HepG2 (cell line): Measurements from ENCODE around the gene POLE. TPM values are rescaled to one million over a fixed set of nuclear protein-coding genes. Genes with fewer than 3 reads are reported as not detected.

ENCODE experiments used
- ATAC-seq: fragments of 200-7000 bp; cut with Tn5 transposase; 3 replicates; pipeline ENCODE4 v1.9.1; 2020; ENCODE audit warnings: mild to moderate bottlenecking, moderate library complexity
- BruUV-seq: library from RNA; stranded (reverse); fragments of 400-500 nt; replicated peaks from 2 replicates; lab custom pipeline; 2021; lab: Mats Ljungman, UMichigan
- CTCF ChIA-PET: fragments of 300-600 bp; formaldehyde crosslinking; extraction: SDS; loops from one replicate; lab custom pipeline; 2021; ENCODE audit warnings: low total read pairs, inconsistent platforms, low intra/inter-chr PET ratio; lab: Yijun Ruan, JAX
- POLR2A ChIA-PET: fragments of 350-600 bp; sonication (Branson Sonifier 250); formaldehyde crosslinking; loops from one replicate; lab custom pipeline; 2020; ENCODE audit warnings: antibody characterized with exemption, inconsistent platforms; lab: Yijun Ruan, JAX
- DNase-seq: peaks from one replicate; pipeline ENCODE4 v3.0.0-alpha.2; 2015; ENCODE audit warnings: low spot score
- FAIRE-seq: peaks from 3 replicates; lab custom pipeline; 2011; peaks lifted over from hg19 to GRCh38; lab: Jason Lieb, UNC
- H2AFZ ChIP-seq: one replicate; pipeline ENCODE4 v1.6.1; 2011; ENCODE audit warnings: low read length, inconsistent platforms
- H3K27ac ChIP-seq: fragments of 300-600 bp; 3 replicates; pipeline ENCODE4 v1.8.0; 2011; ENCODE audit warnings: mixed run types, mild to moderate bottlenecking, mixed read lengths, low read length, inconsistent platforms; ENCODE audit not compliant: insufficient read depth; ENCODE audit errors: extremely low read length
- H3K27me3 ChIP-seq, 2 experiments: fragments of 200-600 bp in 1 of 2; 2 replicates in 1 of 2; 3 replicates in 1 of 2; pipeline versions ENCODE4 v1.6.0 to v1.8.0; 2011; ENCODE audit warnings: low read length in 2 of 2, mild to moderate bottlenecking in 2 of 2, moderate library complexity in 2 of 2, inconsistent platforms in 1 of 2; ENCODE audit not compliant: insufficient read depth in 2 of 2, control insufficient read depth in 1 of 2
- H3K36me3 ChIP-seq, 2 experiments: fragments of 200-600 bp in 1 of 2; replicated peaks in 1 of 2; 2 replicates in 1 of 2; 3 replicates in 1 of 2; pipeline versions ENCODE4 v1.5.1 to v1.8.0; 2011; ENCODE audit warnings: low read length in 2 of 2, inconsistent platforms in 1 of 2; ENCODE audit not compliant: insufficient read depth in 2 of 2, control insufficient read depth in 1 of 2
- H3K4me1 ChIP-seq: 2 replicates; pipeline ENCODE4 v1.5.1; 2012; ENCODE audit warnings: low read length, inconsistent platforms; ENCODE audit not compliant: insufficient read depth
- H3K4me2 ChIP-seq: 2 replicates; pipeline ENCODE4 v1.6.0; 2011; ENCODE audit warnings: low read depth, low read length, inconsistent platforms
- H3K4me3 ChIP-seq, 3 experiments: fragments of 200-600 bp in 1 of 3; sonication (generic), shearing (Covaris generic) in 1 of 3; replicated peaks in 1 of 3; 2 replicates each; pipeline ENCODE4 v1.5.1; 2011 to 2016; ENCODE audit warnings: low read length in 3 of 3, inconsistent platforms in 2 of 3, low read depth in 2 of 3, mild to moderate bottlenecking in 2 of 3, control low read depth in 1 of 3, mixed read lengths in 1 of 3; ENCODE audit not compliant: insufficient read depth in 1 of 3
- H3K79me2 ChIP-seq: one replicate; pipeline ENCODE4 v1.6.1; 2011; ENCODE audit warnings: low read length, inconsistent platforms; ENCODE audit not compliant: insufficient read depth
- H3K9ac ChIP-seq: 2 replicates; pipeline ENCODE4 v1.6.0; 2011; ENCODE audit warnings: mild to moderate bottlenecking, low read depth, low read length, inconsistent platforms; ENCODE audit not compliant: insufficient read depth
- H3K9me3 ChIP-seq: 2 replicates; pipeline ENCODE4 v1.5.1; 2012; ENCODE audit warnings: mild to moderate bottlenecking, low read length
- H4K20me1 ChIP-seq: 2 replicates; pipeline ENCODE4 v1.6.0; 2011; ENCODE audit warnings: inconsistent platforms, mild to moderate bottlenecking, low read length, moderate library complexity; ENCODE audit not compliant: insufficient read depth
- ATF6 ChIP-seq: sonication (generic); formaldehyde crosslinking; conservative IDR thresholded peaks from 2 replicates; pipeline ENCODE4 v1.4.0; 2020; ENCODE audit warnings: missing genetic modification reagents
- CENPT ChIP-seq: sonication (generic); formaldehyde crosslinking; IDR thresholded peaks from 2 replicates; pipeline ENCODE4 v1.8.0; 2022; ENCODE audit warnings: low read depth, mild to moderate bottlenecking, moderate library complexity, missing genetic modification reagents
- HCFC1 ChIP-seq: fragments of 150-350 bp; IDR thresholded peaks from 2 replicates; pipeline ENCODE4 v1.6.1; 2014; ENCODE audit warnings: low read depth, low read length
- SAFB2 ChIP-seq: sonication (generic); formaldehyde crosslinking; IDR thresholded peaks from 2 replicates; pipeline ENCODE4 v1.5.1; 2020; ENCODE audit warnings: missing genetic modification reagents, low read depth, mild to moderate bottlenecking, borderline replicate concordance
- STAT6 ChIP-seq: sonication (generic); formaldehyde crosslinking; IDR thresholded peaks from 2 replicates; pipeline ENCODE4 v1.4.0; 2020; ENCODE audit warnings: missing genetic modification reagents, mild to moderate bottlenecking, borderline replicate concordance
- TARDBP ChIP-seq: sonication (generic); formaldehyde crosslinking; IDR thresholded peaks from 2 replicates; pipeline ENCODE4 v1.8.0; 2022; ENCODE audit warnings: mild to moderate bottlenecking, missing genetic modification reagents
- TEAD3 ChIP-seq: optimal IDR thresholded peaks from 2 replicates; pipeline ENCODE3; 2016; ENCODE audit warnings: borderline replicate concordance
- THAP9 ChIP-seq: sonication (generic); formaldehyde crosslinking; IDR thresholded peaks from 2 replicates; pipeline ENCODE4; 2020; ENCODE audit warnings: missing genetic modification reagents, mild to moderate bottlenecking, borderline replicate concordance
- ZBTB38 ChIP-seq: sonication (generic); formaldehyde crosslinking; IDR thresholded peaks from 2 replicates; pipeline ENCODE4 v1.5.1; 2020; ENCODE audit warnings: mild to moderate bottlenecking, missing genetic modification reagents
- WGBS: methylation state at CpG from one replicate; pipeline ENCODE4 v1.1.6; 2017; ENCODE audit warnings: low lambda C conversion rate; 5-methylcytosine and 5-hydroxymethylcytosine counted together
- in situ Hi-C: cut with HindIII; loops from 2 replicates; pipeline ENCODE4 v1.10.0; 2017; ENCODE audit warnings: low pct_unique_long_range_greater_than_20kb; ENCODE audit not compliant: extremely low pct_ligation_motif_present
- intact Hi-C: fragments of 100-400 bp; cut with micrococcal nuclease; formaldehyde crosslinking; loops from one replicate; pipeline ENCODE4 v1.10.0; 2022; ENCODE audit not compliant: unreplicated experiment
- polyA plus RNA-seq, 8 experiments: library from polyadenylated mRNA; depleted of rRNA in 3 of 8; stranded (reverse) in 7 of 8; unstranded in 1 of 8; fragments of >200 nt; fragmentation: Illumina TruSeq in 4 of 8; extraction: Trizol in 4 of 8; gene quantifications; 2 replicates each; pipeline versions ENCODE4 v1.2.1 to v1.2.3, GENCODE V29; 2011 to 2016; ENCODE audit warnings: low read depth in 4 of 8, missing spikeins in 1 of 8, mixed read lengths in 1 of 8; ENCODE audit not compliant: insufficient read depth in 1 of 8
- total RNA-seq, 5 experiments: library from RNA; depleted of rRNA; stranded (reverse); fragments of >200 nt; fragmentation: Illumina TruSeq; extraction: Trizol; gene quantifications; 2 replicates each; pipeline ENCODE4 v1.2.3, GENCODE V29; 2016; ENCODE audit warnings: low read depth in 1 of 5

The POLE gene
- total and polyA plus RNA-seq, 2 of the 13 experiments (the other 11 are each of a cell fraction or from before 2014, with no cell fraction given): 25.3 to 52.2 TPM

GRCh38 chr12:132715874-132716273 lies 28.7 kb upstream of the POLE start:
- Histone ChIP-seq H4K20me1 (no peaks in the 10 kb centered on the region), H3K9me3 (no peaks in the 10 kb centered on the region), H3K4me1 (peaks cover 13% of the 10 kb centered on the region), H3K27ac (no peak overlapping the region), H3K4me3 (no peak overlapping the region), H3K79me2 (peaks cover 31% of the 10 kb centered on the region), H3K36me3 (peaks cover 18 to 47% of the 10 kb centered on the region in 2 experiments), H3K9ac (no peak overlapping the region), H2AFZ (no peak overlapping the region), H3K4me2 (no peak overlapping the region), H3K27me3 (no peaks in the 10 kb centered on the region)
- ChIA-PET POLR2A (no interaction called here), CTCF (no interaction called here)
- BruUV-seq: no TSS peak
- ATAC-seq (no peak), DNase-seq (no peak), FAIRE-seq (no peak)
- TF ChIP-seq TEAD3: no peak
- no peak for TF ChIP-seq STAT6
- TF ChIP-seq CENPT (CRISPR knock-in tag): no peak
- TF ChIP-seq ZBTB38 (CRISPR knock-in tag): no peak
- no peak for TF ChIP-seq TARDBP (CRISPR knock-in tag)
- 97% methylated on average over 9 of the region's 9 CpGs for WGBS
- intact Hi-C loops: no loop called here
- in situ Hi-C loops: no loop called here

GRCh38 chr12:132713123-132713522 lies 26.0 kb upstream of the POLE start:
- no TSS peak for BruUV-seq
- in situ Hi-C loops: no loop called here
- TF ChIP-seq HCFC1 (no peak), THAP9 (CRISPR knock-in tag) (no peak), SAFB2 (CRISPR knock-in tag) (no peak), ATF6 (no peak)

More at GRCh38 chr12:132713123-132713522, 26.0 kb upstream of the POLE start:
- ChIA-PET POLR2A (no interaction called here), CTCF (no interaction called here)
- Histone ChIP-seq H3K4me2 (no peak overlapping the region), H3K36me3 (peaks cover 7 to 29% of the 10 kb centered on the region in 2 experiments; a peak in 4 of 5 replicates), H2AFZ (no peak overlapping the region), H3K27ac (no peak overlapping the region), H3K9me3 (no peaks in the 10 kb centered on the region), H3K4me3 (no peak overlapping the region), H3K9ac (no peak overlapping the region), H3K4me1 (peaks cover 19% of the 10 kb centered on the region), H4K20me1 (no peaks in the 10 kb centered on the region), H3K79me2 (peaks cover 35% of the 10 kb centered on the region), H3K27me3 (no peaks in the 10 kb centered on the region)
- FAIRE-seq (no peak), ATAC-seq (no peak), DNase-seq (no peak)
- intact Hi-C loops: no loop called here
- 100% methylated on average over 2 of the region's 2 CpGs for WGBS
